Stomach (tissue), 9 donors: Measurements from ENCODE around the gene TBX5. TPM values are rescaled to one million over a fixed set of nuclear protein-coding genes. Genes with fewer than 3 reads are reported as not detected.

Source experiments
- DNase-seq, 2 donors: peaks; one replicate each; pipeline versions ENCODE4 v3.0.0 to v3.0.0-alpha.2; 2013 to 2019
- H3K27ac ChIP-seq, 5 donors: fragments of 200-600 bp in 4 of 5; sonication (generic) in 4 of 5; one replicate each; pipeline ENCODE4 v1.5.1; 2013 to 2019; ENCODE audit warnings: mild to moderate bottlenecking in 1 of 5, moderate library complexity in 1 of 5
- H3K27me3 ChIP-seq, 3 donors: fragments of 200-600 bp; sonication (generic); one replicate each; pipeline ENCODE4 v1.5.1; 2017 to 2019; ENCODE audit warnings: mixed run types in 1 of 3
- H3K36me3 ChIP-seq, 4 donors: fragments of 200-600 bp; sonication (generic); 1 replicate in 3 of 4; 2 replicates in 1 of 4; pipeline ENCODE4 v1.5.1; 2016 to 2019
- H3K4me1 ChIP-seq, 4 donors: fragments of 200-600 bp; sonication (generic); one replicate each; pipeline ENCODE4 v1.5.1; 2016 to 2019
- H3K4me3 ChIP-seq, 4 donors: fragments of 200-600 bp; sonication (generic) in 3 of 4; one replicate each; pipeline ENCODE4 v1.5.1; 2016 to 2019; ENCODE audit warnings: mild to moderate bottlenecking in 1 of 4
- H3K9me3 ChIP-seq, 4 donors: fragments of 200-600 bp; sonication (generic); one replicate each; pipeline ENCODE4 v1.5.1; 2016 to 2019
- EP300 ChIP-seq: sonication (generic); formaldehyde crosslinking; IDR thresholded peaks from one replicate; pipeline ENCODE4 v1.6.1; 2017; ENCODE audit warnings: antibody characterized with exemption
- POLR2A ChIP-seq, 4 donors: fragments of 450-650 bp; IDR thresholded peaks; one replicate each; pipeline ENCODE4 v1.6.1; 2016; ENCODE audit warnings: antibody characterized with exemption in 4 of 4, control low read depth in 2 of 4, mild to moderate bottlenecking in 1 of 4, moderate library complexity in 1 of 4
- POLR2AphosphoS5 ChIP-seq, 3 donors: sonication (generic); formaldehyde crosslinking; IDR thresholded peaks; one replicate each; pipeline ENCODE4 v1.6.1; 2016; ENCODE audit warnings: antibody characterized with exemption in 3 of 3
- WGBS, 5 donors: extraction: QIAGEN DNeasy Blood & Tissue Kit in 3 of 5; methylation state at CpG; one replicate each; pipeline versions ENCODE4 v1.1.5 to v1.1.7; 2013 to 2018; 5-methylcytosine and 5-hydroxymethylcytosine counted together
- intact Hi-C: fragments of 100-400 bp; cut with DNase I; formaldehyde crosslinking; loops from one replicate; pipeline ENCODE4 v1.15.1; 2023; ENCODE audit warnings: low total_unique reads
- polyA plus RNA-seq, 3 donors: library from polyadenylated mRNA; stranded (reverse); fragments of 200-250 nt; gene quantifications; one replicate each; pipeline ENCODE4 v1.2.3, GENCODE V29; 2013
- total RNA-seq, 5 donors: library from RNA; depleted of rRNA; stranded (reverse); fragments of >200 nt; gene quantifications; one replicate each; pipeline versions ENCODE4 v1.1.0 to v1.2.3, GENCODE V29; 2014 to 2016
- TF ChIP-seq, protein P1 (sequence below), 7 experiments: fragments of 450-650 bp in 4 of 7; fragments of 200-600 bp in 3 of 7; sonication (generic) in 3 of 7; IDR thresholded peaks; one replicate each; pipeline ENCODE4 v1.5.1; 2016 to 2019; ENCODE audit warnings: antibody characterized with exemption in 7 of 7, control low read depth in 2 of 7, mild to moderate bottlenecking in 1 of 7
- donor health status: healthy with polysubstance abuse.
- donor health status: Bipolar disorder and iron deficiency.
- donor health status: healthy.

Gene TBX5
- total and polyA plus RNA-seq, 8 donors = 0.35 TPM; not detected in 7

DNA sequence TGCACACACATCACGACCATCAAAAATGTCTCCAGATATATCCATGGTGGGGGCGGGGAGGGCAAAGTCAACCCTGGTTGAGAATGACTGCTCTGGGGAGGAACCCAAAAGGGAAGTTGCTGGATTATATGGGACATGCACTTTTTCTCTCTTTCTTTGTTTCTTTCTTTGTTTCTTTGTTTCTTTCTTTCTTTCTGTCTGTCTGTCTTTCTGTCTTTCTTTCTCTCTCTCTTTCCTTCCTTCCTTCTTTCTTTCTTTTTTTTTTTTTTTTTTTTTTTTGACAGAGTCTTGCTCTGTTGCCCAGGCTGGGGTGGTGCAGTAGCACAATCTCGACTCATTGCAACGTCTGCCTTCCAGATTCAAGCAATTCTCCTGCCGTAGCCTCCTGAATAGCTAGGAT is 71.5 kb downstream of the TBX5 start:
- peaks cover 0 to 18% (median 0%) of the 10 kb centered on the region in 3 donors for H3K27me3 ChIP-seq
- no peak for DNase-seq
- TF ChIP-seq POLR2A (IDR thresholded peaks at IDR 0.05) (no peak), POLR2AphosphoS5 (IDR thresholded peaks at IDR 0.05) (no peak), EP300 (no peak)
- TF ChIP-seq, protein P1, sequence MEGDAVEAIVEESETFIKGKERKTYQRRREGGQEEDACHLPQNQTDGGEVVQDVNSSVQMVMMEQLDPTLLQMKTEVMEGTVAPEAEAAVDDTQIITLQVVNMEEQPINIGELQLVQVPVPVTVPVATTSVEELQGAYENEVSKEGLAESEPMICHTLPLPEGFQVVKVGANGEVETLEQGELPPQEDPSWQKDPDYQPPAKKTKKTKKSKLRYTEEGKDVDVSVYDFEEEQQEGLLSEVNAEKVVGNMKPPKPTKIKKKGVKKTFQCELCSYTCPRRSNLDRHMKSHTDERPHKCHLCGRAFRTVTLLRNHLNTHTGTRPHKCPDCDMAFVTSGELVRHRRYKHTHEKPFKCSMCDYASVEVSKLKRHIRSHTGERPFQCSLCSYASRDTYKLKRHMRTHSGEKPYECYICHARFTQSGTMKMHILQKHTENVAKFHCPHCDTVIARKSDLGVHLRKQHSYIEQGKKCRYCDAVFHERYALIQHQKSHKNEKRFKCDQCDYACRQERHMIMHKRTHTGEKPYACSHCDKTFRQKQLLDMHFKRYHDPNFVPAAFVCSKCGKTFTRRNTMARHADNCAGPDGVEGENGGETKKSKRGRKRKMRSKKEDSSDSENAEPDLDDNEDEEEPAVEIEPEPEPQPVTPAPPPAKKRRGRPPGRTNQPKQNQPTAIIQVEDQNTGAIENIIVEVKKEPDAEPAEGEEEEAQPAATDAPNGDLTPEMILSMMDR (IDR thresholded peaks at IDR 0.05) = no peak
- H3K9me3 ChIP-seq = peaks cover 0 to 13% (median 5%) of the 10 kb centered on the region in 4 donors
- H3K27ac ChIP-seq = no peak overlapping the region
- intact Hi-C loops = no loop called here
- no peaks in the 10 kb centered on the region for H3K4me1 ChIP-seq
- H3K36me3 ChIP-seq = no peaks in the 10 kb centered on the region
- 66 to 76% (median 68%) methylated on average over 5 of the region's 5 CpGs for WGBS, 5 donors
- H3K4me3 ChIP-seq = no peak overlapping the region

DNA sequence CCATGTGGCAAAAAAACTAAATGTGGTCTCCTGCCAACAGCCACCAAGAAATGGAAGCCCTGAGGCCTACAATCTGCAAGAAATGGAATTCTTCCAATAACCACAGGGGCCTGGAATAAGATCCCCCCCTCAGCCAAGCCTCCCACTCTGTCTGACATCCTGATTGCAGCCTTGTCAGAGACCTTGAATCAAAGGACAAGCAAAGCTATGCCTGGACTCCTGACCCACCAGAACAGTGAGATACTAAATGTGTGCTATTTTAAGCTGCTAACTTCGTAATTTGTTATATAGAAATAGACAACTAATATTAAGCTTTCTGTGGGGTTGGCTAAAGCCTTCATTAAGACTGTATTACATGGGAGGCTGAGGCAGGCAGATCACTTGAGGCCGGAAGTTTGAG is 77.7 kb downstream of the TBX5 start:
- H3K4me3 ChIP-seq = no peak overlapping the region
- DNase-seq = no peak
- peaks cover 0 to 10% (median 0%) of the 10 kb centered on the region in 3 donors for H3K27me3 ChIP-seq
- TF ChIP-seq EP300 = no peak
- TF ChIP-seq POLR2AphosphoS5 (IDR thresholded peaks at IDR 0.05) = no peak
- TF ChIP-seq, protein P1 (IDR thresholded peaks at IDR 0.05) = no peak
- TF ChIP-seq POLR2A (IDR thresholded peaks at IDR 0.05) = no peak
- peaks cover 0 to 15% (median 6%) of the 10 kb centered on the region in 4 donors for H3K9me3 ChIP-seq
- H3K36me3 ChIP-seq = no peaks in the 10 kb centered on the region
- intact Hi-C loops = no loop called here
- WGBS, 5 donors = 60 to 74% (median 70%) methylated on average over 2 of the region's 2 CpGs
- no peak overlapping the region for H3K27ac ChIP-seq
- no peaks in the 10 kb centered on the region for H3K4me1 ChIP-seq

DNA sequence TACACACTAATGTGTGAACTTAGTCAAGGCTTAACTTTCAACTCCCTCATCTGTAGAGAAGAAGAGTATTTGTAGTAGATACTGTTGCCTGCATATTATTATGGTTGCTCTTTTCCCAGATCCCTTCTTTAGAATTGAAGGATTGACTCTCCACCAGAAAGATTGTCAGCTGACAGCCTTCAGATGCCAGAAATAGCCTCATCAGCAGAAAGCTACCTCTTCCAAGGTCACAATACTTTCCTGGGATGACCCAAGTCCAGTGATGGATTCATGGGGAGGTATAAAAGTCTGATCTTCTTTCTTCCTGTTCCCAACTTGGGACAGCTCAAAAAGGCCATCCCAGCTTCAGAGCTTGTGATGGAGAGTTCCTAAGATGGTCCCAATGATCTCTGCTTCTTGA is 78.2 kb downstream of the TBX5 start:
- Histone ChIP-seq H3K27ac (no peak overlapping the region), H3K36me3 (no peaks in the 10 kb centered on the region), H3K9me3 (peaks cover 0 to 15% (median 6%) of the 10 kb centered on the region in 4 donors), H3K4me1 (no peaks in the 10 kb centered on the region), H3K27me3 (peaks cover 0 to 10% (median 0%) of the 10 kb centered on the region in 3 donors), H3K4me3 (no peak overlapping the region)
- intact Hi-C loops = no loop called here
- DNase-seq = no peak
- TF ChIP-seq EP300 = no peak
- TF ChIP-seq POLR2A (IDR thresholded peaks at IDR 0.05) = no peak
- TF ChIP-seq, protein P1 (IDR thresholded peaks at IDR 0.05) = no peak
- TF ChIP-seq POLR2AphosphoS5 (IDR thresholded peaks at IDR 0.05) = no peak

DNA sequence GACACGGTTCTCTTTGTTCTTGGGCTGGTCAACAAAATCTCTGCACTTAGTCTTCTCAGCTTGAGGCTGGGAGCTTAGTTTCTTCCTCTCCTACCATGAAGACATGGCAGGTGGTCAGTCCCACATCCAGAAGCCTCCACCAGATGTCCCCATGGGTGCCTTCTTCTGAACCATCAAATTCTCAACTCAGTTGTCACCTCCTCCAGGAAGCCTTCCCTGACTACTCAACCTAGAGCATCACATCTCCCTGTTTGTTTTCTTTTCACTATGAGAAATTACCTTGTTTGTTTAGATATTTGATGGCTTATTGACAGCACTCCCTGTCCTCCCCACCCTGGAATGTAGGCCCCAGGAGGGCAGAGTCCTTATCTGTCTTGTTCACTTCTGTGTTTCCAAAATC is 84.4 kb downstream of the TBX5 start:
- H3K4me1 ChIP-seq = no peaks in the 10 kb centered on the region
- no peak overlapping the region for H3K27ac ChIP-seq
- WGBS, 5 donors = 79 to 88% (median 86%) methylated on average over 1 of the region's 1 CpG
- H3K9me3 ChIP-seq = no peaks in the 10 kb centered on the region
- intact Hi-C loops = no loop called here
- H3K4me3 ChIP-seq = no peak overlapping the region
- no peaks in the 10 kb centered on the region for H3K36me3 ChIP-seq
- DNase-seq = no peak
- TF ChIP-seq EP300 (no peak), POLR2A (IDR thresholded peaks at IDR 0.05) (no peak), POLR2AphosphoS5 (IDR thresholded peaks at IDR 0.05) (no peak)
- TF ChIP-seq, protein P1 (IDR thresholded peaks at IDR 0.05) = no peak
- peaks cover 0 to 14% (median 0%) of the 10 kb centered on the region in 3 donors for H3K27me3 ChIP-seq
